HTR-8/SVneo (cell line): ENCODE data around the gene RBM38.
A peak's percentile ranks its signal among the peaks of the same experiment; 100 is the strongest.
"Not testable (repeated sequence)": the region's sequence is repeated elsewhere in the genome, so short reads cannot be mapped to it uniquely, and the experiment has no call there.

Experiments
- DNase-seq: peaks from one replicate; pipeline ENCODE4 v3.0.0; 2011; ENCODE audit warnings: low spot score, mixed read lengths; ENCODE audit not compliant: insufficient read length
- FAIRE-seq: peaks from 2 replicates; lab custom pipeline; 2011; peaks lifted over from hg19 to GRCh38; lab: Jason Lieb, UNC

RBM38 gene

GRCh38 chr20:57390604-57391438, at the start of gene RBM38:
TSS of gene RBM38 (plus strand) at chr20:57391396. CDS start at chr20:57391582, 186 bp downstream.
- DNase-seq (peak; percentile 99), FAIRE-seq (peak; percentile 98)

GRCh38 chr20:57341663-57342062, 49.5 kb upstream of the RBM38 start:
- FAIRE-seq (peak; percentile 48), DNase-seq (no peak)

GRCh38 chr20:57342829-57343228, 48.4 kb upstream of the RBM38 start:
- FAIRE-seq (no peak), DNase-seq (no peak)

- DNase-seq: peak; percentile 88
- peak; percentile 96 for FAIRE-seq
These were observed 44.7 kb upstream of the RBM38 start for GRCh38 chr20:57346477-57346876.

- DNase-seq: no peak
- peak; percentile 93 for FAIRE-seq
These were observed 43.8 kb upstream of the RBM38 start for GRCh38 chr20:57347393-57347792.

- DNase-seq, FAIRE-seq: not testable (repeated sequence)
These were observed 42.8 kb upstream of the RBM38 start for GRCh38 chr20:57348200-57348921.

- DNase-seq, FAIRE-seq: not testable (repeated sequence)
These were observed 42.1 kb upstream of the RBM38 start for GRCh38 chr20:57348922-57349574.

- FAIRE-seq (peak; percentile 49), DNase-seq (no peak)
These were observed 41.0 kb upstream of the RBM38 start for GRCh38 chr20:57350081-57350710.

GRCh38 chr20:57350726-57351041, 40.5 kb upstream of the RBM38 start:
- not testable (repeated sequence) for DNase-seq, FAIRE-seq

GRCh38 chr20:57351042-57351783, 40.0 kb upstream of the RBM38 start, which contains the start of gene RAE1:
TSS of gene RAE1 (plus strand) at chr20:57351255. CDS start at chr20:57354039, 2,784 bp downstream.
- DNase-seq (peak; percentile 100), FAIRE-seq (peak; percentile 98)

GRCh38 chr20:57352305-57352704, 38.9 kb upstream of the RBM38 start:
- DNase-seq (no peak), FAIRE-seq (no peak)

GRCh38 chr20:57353351-57353750, 37.8 kb upstream of the RBM38 start:
- no peak for DNase-seq
- no peak for FAIRE-seq

GRCh38 chr20:57361517-57361916, 29.7 kb upstream of the RBM38 start:
- FAIRE-seq (peak; percentile 99), DNase-seq (peak; percentile 72)

- no peak for DNase-seq
- FAIRE-seq: no peak
These were observed 26.7 kb upstream of the RBM38 start for GRCh38 chr20:57364451-57364850.

GRCh38 chr20:57369596-57369995, 21.6 kb upstream of the RBM38 start:
- DNase-seq: no peak
- no peak for FAIRE-seq

GRCh38 chr20:57370316-57370715, 20.9 kb upstream of the RBM38 start:
- peak; percentile 57 for FAIRE-seq
- no peak for DNase-seq

- no peak for FAIRE-seq
- no peak for DNase-seq
These were observed 19.8 kb upstream of the RBM38 start for GRCh38 chr20:57371363-57371762.

- DNase-seq (no peak), FAIRE-seq (peak; percentile 40)
These were observed 19.0 kb upstream of the RBM38 start for GRCh38 chr20:57372157-57372556.

- no peak for DNase-seq
- FAIRE-seq: peak; percentile 54
These were observed 18.4 kb upstream of the RBM38 start for GRCh38 chr20:57372581-57373350.
